HG03280 (cell line): ENCODE measurements around the gene CCSER1.
"Not testable (repeated sequence)": the region's sequence is repeated elsewhere in the genome, so short reads cannot be mapped to it uniquely, and the experiment has no call there.

Experiments
- ATAC-seq: cut with Tn5 transposase; IDR thresholded peaks from one replicate; pipeline ENCODE4 v1.9.1; 2021; ENCODE audit warnings: mild to moderate bottlenecking, moderate library complexity; ENCODE audit not compliant: unreplicated experiment

Gene CCSER1

GRCh38 chr4:90889171-90889570, 762.0 kb downstream of the CCSER1 start:
- no peak for ATAC-seq

- ATAC-seq: not testable (repeated sequence)
Measured at GRCh38 chr4:90903413-90903812, 776.2 kb downstream of the CCSER1 start.

GRCh38 chr4:90904021-90904420, 776.8 kb downstream of the CCSER1 start:
- ATAC-seq: no peak

DNA sequence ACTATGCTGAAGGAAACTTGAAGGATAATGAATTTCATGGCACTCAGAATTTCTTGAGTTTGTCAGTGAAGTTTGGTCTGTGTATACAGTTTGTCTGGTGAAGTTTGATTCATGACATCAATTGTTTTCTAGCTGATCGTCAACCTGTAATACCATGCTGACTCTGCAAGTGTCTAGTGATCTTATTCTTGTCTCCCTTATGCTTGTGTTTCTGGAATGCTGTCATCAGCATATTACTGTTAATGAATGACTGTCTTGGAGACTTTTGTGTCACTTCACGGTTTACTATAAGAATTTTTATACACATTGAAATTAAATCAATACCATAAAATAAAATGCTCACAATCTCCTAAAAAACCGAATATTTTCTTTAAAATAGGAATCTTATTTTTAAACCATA, 779.0 kb downstream of the CCSER1 start:
- ATAC-seq: no peak

GRCh38 chr4:90911724-90912434, 784.7 kb downstream of the CCSER1 start:
- ATAC-seq: not testable (repeated sequence)

- no peak for ATAC-seq
Measured at GRCh38 chr4:90922174-90922573, 795.0 kb downstream of the CCSER1 start.

DNA sequence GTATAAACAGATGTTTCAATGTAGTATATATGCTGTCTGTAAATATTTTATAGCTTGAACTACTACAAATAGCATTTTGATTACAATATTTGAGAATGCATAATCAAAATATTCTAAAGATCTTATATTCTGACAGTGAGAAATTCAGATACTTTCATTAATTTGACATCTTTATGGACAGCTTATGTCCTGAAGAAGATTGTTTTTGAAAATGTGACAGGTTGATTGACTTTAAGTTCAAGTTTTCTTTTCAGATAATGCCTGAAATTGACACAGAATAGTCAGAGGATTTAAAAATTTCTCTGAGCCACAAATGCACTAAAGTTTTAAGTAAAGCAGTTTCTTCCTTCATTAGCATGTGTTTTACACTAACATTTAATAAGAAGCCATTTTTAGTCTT, 799.8 kb downstream of the CCSER1 start:
- ATAC-seq: no peak

DNA sequence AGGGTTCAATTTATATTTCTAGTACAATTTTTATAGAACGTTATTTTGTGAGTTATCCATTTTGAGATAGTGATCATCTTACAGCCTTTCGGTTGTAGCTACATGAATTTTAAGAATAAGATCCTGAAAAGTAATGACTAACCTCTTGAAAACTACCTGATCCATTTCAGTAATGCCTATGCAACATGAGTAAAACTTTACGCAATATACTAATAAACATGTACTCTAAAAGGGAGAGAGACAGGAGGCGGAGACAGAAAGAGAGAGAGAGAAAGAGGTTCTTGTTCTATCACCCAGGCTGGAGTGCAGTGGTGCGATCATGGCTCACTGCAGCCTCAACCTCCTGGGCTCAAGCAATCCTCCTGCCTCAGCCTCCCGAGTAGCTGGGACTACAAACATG, 816.1 kb downstream of the CCSER1 start:
- ATAC-seq: no peak

DNA sequence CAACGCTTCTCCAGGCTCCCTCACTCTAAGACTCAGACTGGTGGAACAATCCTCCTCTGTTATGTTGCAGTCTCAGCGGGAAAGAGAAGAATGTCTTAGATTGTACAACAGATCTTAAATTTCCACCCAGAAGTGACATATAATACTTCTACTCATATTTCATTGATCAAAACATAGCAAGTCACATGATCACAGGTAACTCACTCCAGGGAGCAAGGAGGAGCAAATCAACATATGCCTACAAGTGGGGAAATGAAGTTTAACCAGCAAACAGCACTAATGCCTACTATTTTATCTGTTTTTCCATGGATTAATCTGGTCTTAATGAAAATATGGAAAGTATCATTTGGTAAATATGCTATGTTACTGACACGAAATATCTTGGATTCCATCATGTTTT, 819.8 kb downstream of the CCSER1 start:
- ATAC-seq: no peak

- no peak for ATAC-seq
Measured at GRCh38 chr4:90950385-90950841, 823.2 kb downstream of the CCSER1 start.

DNA sequence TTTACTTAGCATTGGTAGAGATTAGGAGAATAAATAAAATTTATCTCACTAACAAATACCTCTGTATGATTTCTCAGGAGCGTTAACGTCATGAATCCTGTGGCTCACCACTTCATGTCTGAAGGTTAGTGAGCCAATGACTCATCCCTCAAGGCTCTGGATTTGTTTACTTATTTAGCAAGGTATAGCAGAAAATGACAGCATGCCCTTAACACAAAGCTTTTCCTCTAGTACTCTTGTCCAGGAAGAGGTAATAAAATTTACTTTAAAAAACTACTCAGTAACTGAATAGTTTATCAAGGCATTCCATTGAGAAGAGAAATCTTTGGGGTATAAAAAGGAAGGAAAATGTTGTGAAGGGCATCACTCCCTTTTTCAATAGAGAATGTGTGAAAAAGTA, 823.8 kb downstream of the CCSER1 start:
- ATAC-seq: no peak

DNA sequence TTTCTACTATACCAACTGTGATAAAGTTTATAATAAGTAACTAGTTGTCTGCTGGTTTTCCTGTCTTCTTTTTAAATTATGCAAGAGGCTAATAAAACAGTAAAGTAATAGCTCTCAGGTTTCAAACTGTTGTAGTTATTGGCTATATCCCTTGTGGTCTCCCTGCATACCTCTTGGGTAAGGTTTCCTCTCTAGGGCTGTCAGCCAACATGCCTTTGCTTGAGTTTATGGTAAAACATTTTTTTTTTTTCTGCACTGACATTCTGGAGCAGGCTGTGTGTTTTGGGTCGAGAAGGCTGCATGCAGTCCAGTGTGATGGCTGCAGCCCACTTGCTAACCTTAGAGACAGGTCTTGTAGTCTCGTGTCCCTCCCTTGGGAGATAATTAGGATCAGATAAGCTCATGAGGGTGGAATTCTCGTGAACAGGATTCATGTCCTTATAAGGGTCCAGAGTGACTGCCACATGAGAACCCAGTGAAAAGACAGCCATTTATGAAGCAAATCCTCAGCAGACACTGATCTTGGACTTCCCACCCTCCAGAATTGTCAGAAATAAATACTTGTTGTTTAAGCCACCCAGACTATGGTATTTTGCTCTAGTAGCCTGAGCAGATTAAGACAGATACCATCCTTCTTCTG, 831.2 kb downstream of the CCSER1 start:
- no peak for ATAC-seq

GRCh38 chr4:90960433-90960832, 833.2 kb downstream of the CCSER1 start:
- no peak for ATAC-seq

- no peak for ATAC-seq
Measured at GRCh38 chr4:90960840-90961239, 833.6 kb downstream of the CCSER1 start.

- ATAC-seq: no peak
Measured at GRCh38 chr4:90970021-90970420, 842.8 kb downstream of the CCSER1 start.

GRCh38 chr4:90977726-90978125, 850.5 kb downstream of the CCSER1 start:
- no peak for ATAC-seq

DNA sequence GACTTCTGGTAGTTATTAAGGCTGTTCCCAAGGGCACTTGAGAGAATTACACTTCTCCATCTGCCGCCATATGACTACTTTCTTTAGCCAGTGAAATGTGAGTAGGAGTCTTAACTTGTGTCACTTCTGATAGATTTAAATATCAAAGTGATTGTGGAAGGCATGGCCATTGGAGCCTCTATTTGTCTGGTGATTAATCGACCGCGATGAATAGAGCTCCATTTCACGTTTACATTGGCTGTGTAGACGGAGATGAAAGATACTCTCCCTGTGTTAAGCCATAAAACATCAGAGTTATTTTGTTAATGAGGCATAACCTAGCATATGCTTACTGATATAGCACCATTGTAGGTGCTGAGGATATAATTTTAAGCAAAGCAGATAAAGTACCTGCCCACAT, 852.4 kb downstream of the CCSER1 start:
- ATAC-seq: no peak

GRCh38 chr4:90982813-90983212, 855.6 kb downstream of the CCSER1 start:
- ATAC-seq: no peak

- no peak for ATAC-seq
Measured at GRCh38 chr4:90990284-90990683, 863.1 kb downstream of the CCSER1 start.

DNA sequence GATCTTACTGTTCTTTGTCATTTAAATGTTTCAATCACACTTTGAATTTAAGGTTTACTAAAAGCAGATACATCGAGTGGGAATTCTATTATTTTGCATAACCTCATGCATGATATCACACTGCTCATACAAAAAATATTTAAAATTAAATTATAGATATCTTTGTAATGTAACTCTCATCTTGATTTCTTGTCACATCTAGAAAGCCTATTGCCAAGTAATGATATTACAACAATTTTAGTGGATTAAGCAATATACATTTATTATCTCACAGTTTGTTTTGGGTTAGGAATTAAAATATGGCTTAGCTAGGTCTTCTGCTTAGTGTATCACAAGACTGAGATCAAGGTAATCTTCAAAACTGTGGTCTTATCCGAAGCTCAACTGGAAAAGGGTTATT, 865.0 kb downstream of the CCSER1 start:
- no peak for ATAC-seq

- ATAC-seq: no peak
Measured at GRCh38 chr4:90994851-90995574, 867.8 kb downstream of the CCSER1 start.

- no peak for ATAC-seq
Measured at GRCh38 chr4:90995996-90996395, 868.8 kb downstream of the CCSER1 start.
